ENCODE data around the gene TARM1. TPM values are rescaled to one million over a fixed set of nuclear protein-coding genes. Genes with fewer than 3 reads are reported as not detected.

TARM1 gene
- total RNA-seq (2022; extraction: Qiagen RNA extraction; ENCODE audit: low read depth) = not detected in 5 replicates

GRCh38 chr19:54081032-54081431 is at the start of gene TARM1:
Gene TARM1 (minus strand): TSS chr19:54081365. CDS start chr19:54081340, 25 bp downstream.

GRCh38 chr19:54115109-54116063 is 34.2 kb upstream of the TARM1 start, which contains the start of the genes PRPF31 and TFPT:
Gene PRPF31 (plus strand): TSS chr19:54115754. CDS start chr19:54118279, 2,525 bp downstream.
Gene TFPT (minus strand): TSS chr19:54115657. CDS start chr19:54115269, 388 bp downstream.

DNA sequence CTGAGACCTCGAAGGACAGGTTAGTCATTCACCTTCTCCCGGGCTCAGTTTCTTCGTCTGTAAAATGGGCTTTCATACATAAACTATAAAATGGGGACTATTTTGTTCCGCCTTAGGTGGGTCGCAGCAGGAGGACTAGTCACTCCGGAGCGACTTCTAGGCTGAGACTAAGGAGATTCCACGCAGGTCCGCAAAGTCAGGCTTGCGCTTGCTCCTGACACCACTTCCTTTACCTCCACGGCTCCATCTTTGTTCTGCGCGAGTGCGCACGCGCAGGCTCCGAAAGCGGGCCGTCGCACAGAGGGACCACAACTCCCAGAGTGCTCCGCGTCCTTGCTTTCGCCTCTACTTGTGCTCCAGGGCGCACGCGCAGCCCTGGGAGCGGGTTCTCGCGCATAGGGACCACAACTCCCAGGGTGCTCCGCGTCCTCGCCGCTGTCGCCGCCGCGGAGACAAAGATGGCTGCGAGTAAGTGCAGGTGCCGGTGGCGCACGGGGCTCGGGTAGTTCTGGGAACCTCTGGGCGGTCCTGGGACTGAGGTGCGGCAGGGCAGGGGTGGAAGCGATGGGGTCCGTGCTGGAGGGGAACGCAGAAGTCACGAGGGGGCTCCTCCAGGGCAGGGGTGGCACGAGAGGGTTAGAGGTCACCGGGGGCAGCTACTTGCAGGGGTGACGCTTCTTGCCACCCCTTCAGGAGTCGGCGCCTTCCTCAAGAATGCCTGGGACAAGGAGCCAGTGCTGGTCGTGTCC is 21.4 kb upstream of the TARM1 start, which contains the start of gene NDUFA3:
Gene NDUFA3, plus strand, starts transcription at position 435 of the 749 bp plus-strand sequence. Its CDS starts 24 bp downstream, at position 459.

DNA sequence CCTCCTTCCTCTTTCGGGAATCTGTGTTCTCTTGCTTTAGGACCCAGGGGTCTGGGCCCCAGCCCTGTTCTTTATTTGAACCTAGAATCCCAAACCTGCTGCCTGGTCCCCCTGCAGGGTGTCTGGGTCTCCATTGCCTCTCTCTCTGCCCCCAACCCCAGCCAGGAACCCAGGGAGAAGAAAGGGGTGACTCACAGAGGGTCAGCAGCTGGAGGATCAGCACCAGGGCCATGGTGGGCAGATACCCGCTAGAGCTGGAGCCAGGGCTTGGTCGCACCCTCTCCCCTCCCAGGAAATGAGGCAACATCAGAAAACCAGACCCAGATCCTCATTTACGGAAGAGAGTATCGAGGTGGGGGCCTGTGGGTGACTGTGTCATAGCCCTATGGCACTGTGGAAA is 19.4 kb upstream of the TARM1 start, which contains the start of gene OSCAR:
Gene OSCAR, minus strand, starts transcription at position 243 of the 400 bp plus-strand sequence. Its CDS starts 11 bp downstream, at position 232.

GRCh38 chr19:54063350-54064116 is 17.6 kb downstream of the TARM1 start, which contains the start of gene VSTM1:
Gene VSTM1 (minus strand): TSS chr19:54063897. CDS start chr19:54063777, 120 bp downstream.

Other genes with a start within 250 kb of the TARM1 start
- gene MYADM, start 213.5 kb downstream of the TARM1 start, total RNA-seq (2022; extraction: Qiagen RNA extraction; ENCODE audit: low read depth) = 219 to 342 TPM (median 291 TPM) in 5 replicates
- 3.5 to 7.1 TPM (median 5.9 TPM) in 5 replicates for gene PRKCG, start 199.2 kb downstream of the TARM1 start, total RNA-seq (2022; extraction: Qiagen RNA extraction; ENCODE audit: low read depth)
- 6.4 to 10.4 TPM (median 9.3 TPM) in 5 replicates for gene CACNG7, start 172.1 kb downstream of the TARM1 start, total RNA-seq (2022; extraction: Qiagen RNA extraction; ENCODE audit: low read depth)
- 0.69 to 1.5 TPM (median 1.3 TPM) in 5 replicates for gene CACNG8, start 118.4 kb downstream of the TARM1 start, total RNA-seq (2022; extraction: Qiagen RNA extraction; ENCODE audit: low read depth)
- gene CACNG6, start 89.7 kb downstream of the TARM1 start, total RNA-seq (2022; extraction: Qiagen RNA extraction; ENCODE audit: low read depth) = 10.5 to 14.4 TPM (median 12.1 TPM) in 5 replicates
- 0.24 to 1.1 TPM (median 0.49 TPM) in 5 replicates for gene VSTM1, start 17.5 kb downstream of the TARM1 start, total RNA-seq (2022; extraction: Qiagen RNA extraction; ENCODE audit: low read depth)
- 0.20 to 0.59 TPM (median 0.32 TPM) in 5 replicates for gene OSCAR, start 19.4 kb upstream of the TARM1 start, total RNA-seq (2022; extraction: Qiagen RNA extraction; ENCODE audit: low read depth)
- gene NDUFA3, start 21.5 kb upstream of the TARM1 start, total RNA-seq (2022; extraction: Qiagen RNA extraction; ENCODE audit: low read depth) = 182 to 311 TPM (median 230 TPM) in 5 replicates
- 21.4 to 26.1 TPM (median 22.6 TPM) in 5 replicates for gene TFPT, start 34.3 kb upstream of the TARM1 start, total RNA-seq (2022; extraction: Qiagen RNA extraction; ENCODE audit: low read depth)
- 105 to 129 TPM (median 117 TPM) in 5 replicates for gene PRPF31, start 34.4 kb upstream of the TARM1 start, total RNA-seq (2022; extraction: Qiagen RNA extraction; ENCODE audit: low read depth)
- gene CNOT3, start 56.4 kb upstream of the TARM1 start, total RNA-seq (2022; extraction: Qiagen RNA extraction; ENCODE audit: low read depth) = 57.2 to 72.3 TPM (median 69.3 TPM) in 5 replicates
- gene LENG1, start 78.4 kb upstream of the TARM1 start, total RNA-seq (2022; extraction: Qiagen RNA extraction; ENCODE audit: low read depth) = 8.1 to 10.5 TPM (median 8.3 TPM) in 5 replicates
- 0.98 to 2.3 TPM (median 1.2 TPM) in 5 replicates for gene TMC4, start 91.8 kb upstream of the TARM1 start, total RNA-seq (2022; extraction: Qiagen RNA extraction; ENCODE audit: low read depth)
- 117 to 173 TPM (median 146 TPM) in 5 replicates for gene MBOAT7, start 108.2 kb upstream of the TARM1 start, total RNA-seq (2022; extraction: Qiagen RNA extraction; ENCODE audit: low read depth)
- gene TSEN34, start 109.9 kb upstream of the TARM1 start, total RNA-seq (2022; extraction: Qiagen RNA extraction; ENCODE audit: low read depth) = 81.1 to 135 TPM (median 123 TPM) in 5 replicates
- 2,109 to 2,638 TPM (median 2,211 TPM) in 5 replicates for gene RPS9, start 119.5 kb upstream of the TARM1 start, total RNA-seq (2022; extraction: Qiagen RNA extraction; ENCODE audit: low read depth)
- 0.16 to 0.28 TPM in 2 of 5 replicates, not detected in the others for gene LILRB3, start 141.6 kb upstream of the TARM1 start, total RNA-seq (2022; extraction: Qiagen RNA extraction; ENCODE audit: low read depth)
- not detected in 5 replicates for gene LILRA6, start 161.4 kb upstream of the TARM1 start, total RNA-seq (2022; extraction: Qiagen RNA extraction; ENCODE audit: low read depth)
- 0.02 TPM in 1 of 5 replicates, not detected in the others for gene LILRB5, start 175.9 kb upstream of the TARM1 start, total RNA-seq (2022; extraction: Qiagen RNA extraction; ENCODE audit: low read depth)
- 0.03 to 0.28 TPM in 2 of 5 replicates, not detected in the others for gene LILRB2, start 199.7 kb upstream of the TARM1 start, total RNA-seq (2022; extraction: Qiagen RNA extraction; ENCODE audit: low read depth)
- gene LILRA5, start 231.8 kb upstream of the TARM1 start, total RNA-seq (2022; extraction: Qiagen RNA extraction; ENCODE audit: low read depth) = not detected in 5 replicates